Nucleus accumbens (tissue), 56 donors: ENCODE results near the gene CCL21.
"Not testable (repeated sequence)": the region's sequence is repeated elsewhere in the genome, so short reads cannot be mapped to it uniquely, and the experiment has no call there.

Experiments used
- DNase-seq, 56 donors: peaks; one replicate each; lab custom pipeline; 2025; lab: John Stamatoyannopoulos, UW

CCL21 gene

GRCh38 chr9:34710023-34710422 lies at the start of gene CCL21:
CCL21 (minus strand) TSS chr9:34710136; CDS start chr9:34710066, 70 bp downstream.
- no peak for DNase-seq

GRCh38 chr9:34759432-34760134 lies 49.6 kb upstream of the CCL21 start:
- peak in 37 of 56 donors; percentile 2 to 66 (median 27) for DNase-seq

GRCh38 chr9:34750320-34750719 lies 40.4 kb upstream of the CCL21 start:
- not testable (repeated sequence) for DNase-seq

- no peak for DNase-seq
These were observed 36.6 kb upstream of the CCL21 start for GRCh38 chr9:34746526-34746925.

GRCh38 chr9:34744295-34745221 lies 34.6 kb upstream of the CCL21 start:
- no peak for DNase-seq

GRCh38 chr9:34742710-34743109 lies 32.8 kb upstream of the CCL21 start:
- DNase-seq = no peak

- no peak for DNase-seq
These were observed 31.7 kb upstream of the CCL21 start for GRCh38 chr9:34741628-34742027.

GRCh38 chr9:34740176-34740575 lies 30.2 kb upstream of the CCL21 start:
- DNase-seq = not testable (repeated sequence)

GRCh38 chr9:34737677-34738260 lies 27.8 kb upstream of the CCL21 start:
- no peak for DNase-seq

- DNase-seq = no peak
These were observed 24.8 kb upstream of the CCL21 start for GRCh38 chr9:34734720-34735119.

- no peak for DNase-seq
These were observed 22.9 kb upstream of the CCL21 start for GRCh38 chr9:34732886-34733285.

GRCh38 chr9:34732478-34732877 lies 22.5 kb upstream of the CCL21 start:
- no peak for DNase-seq

- no peak for DNase-seq
These were observed 13.2 kb upstream of the CCL21 start for GRCh38 chr9:34723141-34723540.

GRCh38 chr9:34719769-34720025 lies 9.8 kb upstream of the CCL21 start:
- DNase-seq = not testable (repeated sequence)

GRCh38 chr9:34719021-34719768 lies 9.3 kb upstream of the CCL21 start:
- DNase-seq = no peak

GRCh38 chr9:34717996-34718614 lies 8.2 kb upstream of the CCL21 start:
- DNase-seq = no peak

GRCh38 chr9:34716711-34717110 lies 6.8 kb upstream of the CCL21 start:
- no peak for DNase-seq

- no peak for DNase-seq
These were observed 5.8 kb upstream of the CCL21 start for GRCh38 chr9:34715639-34716215.

- no peak for DNase-seq
These were observed 4.1 kb upstream of the CCL21 start for GRCh38 chr9:34714007-34714406.

GRCh38 chr9:34712140-34712539 lies 2.2 kb upstream of the CCL21 start:
- DNase-seq = no peak
